Endothelial cell of umbilical vein (primary cell): ENCODE measurements around the gene PILRB. TPM values are rescaled to one million over a fixed set of nuclear protein-coding genes. Genes with fewer than 3 reads are reported as not detected.
"Not testable (repeated sequence)": the region's sequence is repeated elsewhere in the genome, so short reads cannot be mapped to it uniquely, and the experiment has no call there.

Experiments used
- Bru-seq: library from RNA; stranded (reverse); fragments of 400-500 nt; gene quantifications from one replicate; lab custom pipeline; 2021; lab: Mats Ljungman, UMichigan
- BruChase-seq, 2 experiments: library from RNA; stranded (reverse); fragments of 400-500 nt; gene quantifications; one replicate each; lab custom pipeline; 2021; lab: Mats Ljungman, UMichigan
- BruUV-seq: library from RNA; stranded (reverse); fragments of 400-500 nt; replicated peaks from 2 replicates; lab custom pipeline; 2021; lab: Mats Ljungman, UMichigan
- CTCF ChIA-PET: fragments of 300-600, 350-600 bp; sonication (Branson Sonifier 250); formaldehyde crosslinking; loops from one replicate; lab custom pipeline; 2021; ENCODE audit warnings: antibody characterized with exemption, inconsistent platforms; lab: Charles Lee
- POLR2A ChIA-PET: fragments of 300-600, 350-600 bp; sonication (Branson Sonifier 250); formaldehyde crosslinking; loops from one replicate; lab custom pipeline; 2021; ENCODE audit warnings: antibody characterized with exemption, inconsistent platforms; lab: Charles Lee
- DNase-seq: peaks from one replicate; pipeline ENCODE4 v3.0.0-alpha.2; 2011; ENCODE audit warnings: low read depth, low spot score
- FAIRE-seq: peaks from 2 replicates; lab custom pipeline; 2011; peaks lifted over from hg19 to GRCh38; lab: Jason Lieb, UNC
- H2AFZ ChIP-seq: 2 replicates; pipeline ENCODE4 v1.6.0; 2012; ENCODE audit warnings: low read depth, low read length, control low read depth, inconsistent platforms
- H3K27ac ChIP-seq: 2 replicates; pipeline ENCODE4 v1.5.1; 2011; ENCODE audit warnings: low read depth, mild to moderate bottlenecking, control low read depth, low read length, moderate library complexity; ENCODE audit not compliant: insufficient read depth
- H3K27me3 ChIP-seq, 2 experiments: 2 replicates each; pipeline versions ENCODE4 v1.6.0 to v1.6.1; 2011; ENCODE audit warnings: low read length in 2 of 2, mixed read lengths in 1 of 2; ENCODE audit not compliant: control insufficient read depth in 2 of 2, insufficient read depth in 2 of 2
- H3K36me3 ChIP-seq, 2 experiments: 2 replicates in 1 of 2; 3 replicates in 1 of 2; pipeline ENCODE4 v1.5.1; 2011; ENCODE audit warnings: low read length in 2 of 2, mild to moderate bottlenecking in 1 of 2, moderate library complexity in 1 of 2; ENCODE audit not compliant: control insufficient read depth in 2 of 2, insufficient read depth in 2 of 2; ENCODE audit errors: extremely low read depth in 1 of 2
- H3K4me1 ChIP-seq: 3 replicates; pipeline ENCODE4 v1.5.1; 2011; ENCODE audit warnings: mild to moderate bottlenecking, low read length; ENCODE audit not compliant: control insufficient read depth, insufficient read depth; ENCODE audit errors: extremely low read depth
- H3K4me2 ChIP-seq: 2 replicates; pipeline ENCODE4 v1.6.1; 2011; ENCODE audit warnings: low read length, control low read depth, mixed read lengths; ENCODE audit not compliant: insufficient read depth
- H3K4me3 ChIP-seq, 3 experiments: fragments of 200-600 bp in 1 of 3; sonication (generic), shearing (Covaris generic) in 1 of 3; replicated peaks in 1 of 3; 2 replicates each; pipeline ENCODE4 v1.5.1; 2011 to 2016; ENCODE audit warnings: control low read depth in 3 of 3, low read length in 3 of 3, mild to moderate bottlenecking in 2 of 3, inconsistent platforms in 1 of 3, low read depth in 1 of 3, moderate library complexity in 1 of 3; ENCODE audit not compliant: insufficient read depth in 1 of 3
- H3K79me2 ChIP-seq: 2 replicates; pipeline ENCODE4 v1.6.0; 2012; ENCODE audit warnings: low read length, inconsistent platforms; ENCODE audit not compliant: control insufficient read depth, insufficient read depth
- H3K9ac ChIP-seq: replicated peaks from 2 replicates; pipeline ENCODE3; 2011; ENCODE audit warnings: low read length, control low read depth; ENCODE audit not compliant: insufficient read depth; ENCODE audit errors: extremely low read depth
- H3K9me1 ChIP-seq: replicated peaks from 3 replicates; pipeline ENCODE4 v1.6.0; 2011; ENCODE audit warnings: mild to moderate bottlenecking, low read length; ENCODE audit not compliant: control insufficient read depth, insufficient read depth; ENCODE audit errors: extremely low read depth
- H3K9me3 ChIP-seq: replicated peaks from 2 replicates; pipeline ENCODE4 v1.5.1; 2012; ENCODE audit warnings: low read length, inconsistent platforms; ENCODE audit not compliant: control insufficient read depth, insufficient read depth
- H4K20me1 ChIP-seq: replicated peaks from 2 replicates; pipeline ENCODE3; 2011; ENCODE audit warnings: mild to moderate bottlenecking, low read length; ENCODE audit not compliant: control insufficient read depth, insufficient read depth; ENCODE audit errors: extremely low read depth
- EZH2 ChIP-seq: IDR thresholded peaks from 2 replicates; pipeline ENCODE4 v1.6.1; 2012; ENCODE audit warnings: borderline replicate concordance, low read depth, mild to moderate bottlenecking, moderate library complexity, low read length, inconsistent platforms; ENCODE audit not compliant: severe bottlenecking
- FOS ChIP-seq: IDR thresholded peaks from 2 replicates; pipeline ENCODE4 v1.6.1; 2011; ENCODE audit warnings: mild to moderate bottlenecking, low read length, moderate library complexity, borderline replicate concordance; ENCODE audit not compliant: insufficient read depth
- GATA2 ChIP-seq: IDR thresholded peaks from 2 replicates; pipeline ENCODE4 v1.7.0; 2011; ENCODE audit warnings: low read depth, mild to moderate bottlenecking, moderate library complexity, mixed read lengths, low read length; ENCODE audit not compliant: insufficient read length, insufficient read depth
- JUN ChIP-seq: IDR thresholded peaks from 2 replicates; pipeline ENCODE4 v1.6.1; 2011; ENCODE audit warnings: borderline replicate concordance, low read depth; ENCODE audit not compliant: insufficient read length, insufficient read depth
- MYC ChIP-seq: IDR thresholded peaks from one replicate; pipeline ENCODE4 v1.6.1; 2011; ENCODE audit warnings: mild to moderate bottlenecking, low read depth, low read length
- POLR2A ChIP-seq: IDR thresholded peaks from 2 replicates; pipeline ENCODE4 v1.6.1; 2012; ENCODE audit warnings: low read depth, mild to moderate bottlenecking, control low read depth, low read length
- POLR2AphosphoS5 ChIP-seq: IDR thresholded peaks from 2 replicates; pipeline ENCODE4 v1.6.1; 2012; ENCODE audit warnings: low read depth, mild to moderate bottlenecking, control low read depth, low read length, moderate library complexity; ENCODE audit not compliant: insufficient read depth
- dilution Hi-C: fragments of 300-500 bp; cut with MboI; formaldehyde crosslinking; loops from one replicate; pipeline ENCODE4 v1.15.0; 2019; ENCODE audit warnings: low sequenced_read_pairs; ENCODE audit not compliant: extremely low pct_ligation_motif_present
- intact Hi-C: fragments of 100-400 bp; cut with micrococcal nuclease; formaldehyde crosslinking; loops from one replicate; pipeline ENCODE4 v1.10.0; 2022
- long read RNA-seq: library from polyadenylated mRNA; stranded (forward); transcript quantifications from one replicate; pipeline ENCODE4 v2.0.0, GENCODE V29; 2021
- polyA minus RNA-seq, 3 experiments: library from RNA; depleted of rRNA, polyadenylated mRNA; stranded (reverse); fragments of >200 nt; gene quantifications; 1 replicate in 1 of 3; 2 replicates in 2 of 3; pipeline ENCODE4 v1.2.3, GENCODE V29; 2011
- polyA plus RNA-seq, 4 experiments: library from polyadenylated mRNA; depleted of rRNA in 3 of 4; stranded (reverse) in 3 of 4; unstranded in 1 of 4; fragments of >200 nt; gene quantifications; 2 replicates each; pipeline versions ENCODE4 v1.2.1 to v1.2.3, GENCODE V29; 2011 to 2012; ENCODE audit warnings: missing spikeins in 1 of 4
- total RNA-seq: library from RNA; stranded (reverse); gene quantifications from 2 replicates; pipeline ENCODE4 v1.2.3, GENCODE V29; 2021
- TF ChIP-seq, protein P1 (sequence below), 2 donors: IDR thresholded peaks; 1 replicate in 1 of 2; 2 replicates in 1 of 2; pipeline ENCODE4 v1.5.1; 2011; ENCODE audit warnings: low read length in 2 of 2, mild to moderate bottlenecking in 2 of 2, moderate library complexity in 2 of 2, control low read depth in 1 of 2, inconsistent platforms in 1 of 2, low read depth in 1 of 2; ENCODE audit not compliant: insufficient read depth in 1 of 2; ENCODE audit errors: extremely low read depth in 1 of 2
- TF ChIP-seq, protein P2 (sequence below): IDR thresholded peaks from 2 replicates; pipeline ENCODE4 v1.6.1; 2011; ENCODE audit not compliant: insufficient read depth, insufficient read length

PILRB gene
- total RNA-seq = 36.5 and 42.5 TPM in 2 replicates
- polyA plus RNA-seq = 45.2 and 47.9 TPM in 2 replicates
- 16.7 and 21.8 TPM in 2 replicates for polyA plus RNA-seq (2011; cell fraction: cytosol; rRNA removed)
- polyA plus RNA-seq (2011; cell fraction: nucleus; rRNA removed) = 324 and 367 TPM in 2 replicates
- polyA plus RNA-seq (2012) = 25.3 and 26.8 TPM in 2 replicates
- polyA minus RNA-seq = 34.0 and 44.1 TPM in 2 replicates
- 5.8 TPM for polyA minus RNA-seq (2011; cell fraction: cytosol; rRNA and poly(A)+ RNA removed)
- 48.4 and 58.6 TPM in 2 replicates for polyA minus RNA-seq (2011; cell fraction: nucleus; rRNA and poly(A)+ RNA removed)
- Bru-seq, nascent RNA = percentile 79 among the genes with signal in this experiment
- percentile 89 among the genes with signal in this experiment for BruChase-seq, experiment 1, labeled RNA remaining after a 6-hour chase
- percentile 92 among the genes with signal in this experiment for BruChase-seq, experiment 2, labeled RNA remaining after a 2-hour chase
- long read RNA-seq, partial matches to known transcripts = 0 of 41 reads
- long read RNA-seq, other reads (novel, unspliced or antisense) = 39 of 41 reads

DNA sequence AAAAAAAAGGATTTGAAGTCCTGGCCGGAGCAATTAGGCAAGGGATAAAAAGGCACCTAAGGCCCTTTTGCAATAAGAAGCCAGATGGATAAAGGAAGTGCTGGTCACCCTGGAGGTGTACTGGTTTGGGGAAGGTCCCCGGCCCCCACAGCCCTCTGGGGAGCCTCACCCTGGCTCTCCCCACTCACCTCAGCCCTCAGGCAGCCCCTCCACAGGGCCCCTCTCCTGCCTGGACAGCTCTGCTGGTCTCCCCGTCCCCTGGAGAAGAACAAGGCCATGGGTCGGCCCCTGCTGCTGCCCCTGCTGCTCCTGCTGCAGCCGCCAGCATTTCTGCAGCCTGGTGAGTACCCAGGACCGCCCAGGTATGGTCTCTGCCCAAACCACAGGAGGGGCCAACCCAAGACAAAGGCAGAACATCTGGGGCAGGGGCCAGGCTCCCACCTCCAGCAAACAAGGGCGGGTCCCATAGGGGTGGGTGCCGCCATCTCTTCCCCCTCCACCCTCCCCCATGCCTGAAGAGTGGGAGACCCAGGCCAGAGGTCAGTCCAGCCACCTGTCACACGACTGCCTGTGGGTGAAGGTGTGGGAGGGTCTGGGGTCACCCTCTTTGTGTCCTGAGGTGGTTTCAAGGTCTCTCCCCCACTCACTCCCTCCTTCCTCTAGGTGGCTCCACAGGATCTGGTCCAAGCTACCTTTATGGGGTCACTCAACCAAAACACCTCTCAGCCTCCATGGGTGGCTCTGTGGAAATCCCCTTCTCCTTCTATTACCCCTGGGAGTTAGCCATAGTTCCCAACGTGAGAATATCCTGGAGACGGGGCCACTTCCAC is at the start of gene PILRB:
Gene PILRB, plus strand, starts transcription at position 91 of the 830 bp plus-strand sequence. Its CDS starts 186 bp downstream, at position 277.
- Histone ChIP-seq H3K27me3 (no peaks in the 10 kb centered on the region), H3K27ac (no peak within 1 kb of the TSS), H3K79me2 (no peaks in the 10 kb centered on the region), H4K20me1 (no peaks in the 10 kb centered on the region), H3K9me3 (no peaks in the 10 kb centered on the region), H3K9ac (no peak within 1 kb of the TSS), H3K4me1 (no peaks in the 10 kb centered on the region), H3K36me3 (peaks cover 2 to 69% of the 10 kb centered on the region in 2 experiments), H3K4me3 (no peak within 1 kb of the TSS), H3K9me1 (no peaks in the 10 kb centered on the region), H3K4me2 (no peak within 1 kb of the TSS), H2AFZ (no peak within 1 kb of the TSS)
- CTCF ChIA-PET = no interaction called here
- DNase-seq = no peak
- POLR2A ChIA-PET = no interaction called here
- BruUV-seq = no TSS peak
- no peak for FAIRE-seq
- TF ChIP-seq POLR2AphosphoS5 (no peak), MYC (no peak), JUN (no peak), FOS (no peak), EZH2 (no peak), POLR2A (no peak), GATA2 (no peak)
- TF ChIP-seq, protein P1, sequence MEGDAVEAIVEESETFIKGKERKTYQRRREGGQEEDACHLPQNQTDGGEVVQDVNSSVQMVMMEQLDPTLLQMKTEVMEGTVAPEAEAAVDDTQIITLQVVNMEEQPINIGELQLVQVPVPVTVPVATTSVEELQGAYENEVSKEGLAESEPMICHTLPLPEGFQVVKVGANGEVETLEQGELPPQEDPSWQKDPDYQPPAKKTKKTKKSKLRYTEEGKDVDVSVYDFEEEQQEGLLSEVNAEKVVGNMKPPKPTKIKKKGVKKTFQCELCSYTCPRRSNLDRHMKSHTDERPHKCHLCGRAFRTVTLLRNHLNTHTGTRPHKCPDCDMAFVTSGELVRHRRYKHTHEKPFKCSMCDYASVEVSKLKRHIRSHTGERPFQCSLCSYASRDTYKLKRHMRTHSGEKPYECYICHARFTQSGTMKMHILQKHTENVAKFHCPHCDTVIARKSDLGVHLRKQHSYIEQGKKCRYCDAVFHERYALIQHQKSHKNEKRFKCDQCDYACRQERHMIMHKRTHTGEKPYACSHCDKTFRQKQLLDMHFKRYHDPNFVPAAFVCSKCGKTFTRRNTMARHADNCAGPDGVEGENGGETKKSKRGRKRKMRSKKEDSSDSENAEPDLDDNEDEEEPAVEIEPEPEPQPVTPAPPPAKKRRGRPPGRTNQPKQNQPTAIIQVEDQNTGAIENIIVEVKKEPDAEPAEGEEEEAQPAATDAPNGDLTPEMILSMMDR (IDR thresholded peaks at IDR 0.05; ENCODE audit: extremely low read depth in 1 of 2, insufficient read depth in 1 of 2, low read depth in 1 of 2, low read length in 2 of 2) = no peak
- TF ChIP-seq, protein P2, sequence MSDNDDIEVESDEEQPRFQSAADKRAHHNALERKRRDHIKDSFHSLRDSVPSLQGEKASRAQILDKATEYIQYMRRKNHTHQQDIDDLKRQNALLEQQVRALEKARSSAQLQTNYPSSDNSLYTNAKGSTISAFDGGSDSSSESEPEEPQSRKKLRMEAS = no peak
- intact Hi-C loops (loop anchor here (5.0 kb wide), 1 partner anchor 49 kb away; no protein-coding TSS in a partner anchor), dilution Hi-C loops (no loop called here)

DNA sequence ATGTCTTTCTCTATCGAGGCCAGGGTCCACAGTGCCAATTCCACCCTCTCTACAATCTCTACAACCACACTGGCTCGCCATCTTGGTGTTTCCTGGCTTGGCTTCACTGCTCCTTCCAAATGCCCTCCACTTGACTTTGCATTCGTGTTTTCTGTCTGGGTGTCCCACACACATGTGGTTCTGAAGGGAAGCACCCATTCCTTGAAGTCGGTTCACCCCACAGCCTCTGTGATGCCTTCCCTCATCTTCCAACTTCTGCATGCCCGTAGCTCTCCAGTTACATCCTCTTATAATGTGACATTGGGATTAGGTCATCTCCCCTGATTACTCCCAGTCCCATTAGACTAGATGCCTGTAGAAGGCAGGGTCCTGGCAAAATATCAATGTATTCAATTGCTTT is 39.6 kb upstream of the PILRB start:
- FAIRE-seq, H4K20me1 ChIP-seq, BruUV-seq, DNase-seq, intact Hi-C loops, H3K9me1 ChIP-seq, POLR2A ChIA-PET, H3K4me3 ChIP-seq, H3K27me3 ChIP-seq, H3K9ac ChIP-seq, H3K4me2 ChIP-seq, H3K9me3 ChIP-seq, H3K27ac ChIP-seq, CTCF ChIA-PET, H3K36me3 ChIP-seq, H2AFZ ChIP-seq, H3K79me2 ChIP-seq, H3K4me1 ChIP-seq, dilution Hi-C loops: not testable (repeated sequence)
